Neural progenitor cell (in vitro differentiated cells): ENCODE measurements around the gene TNS3. TPM values are rescaled to one million over a fixed set of nuclear protein-coding genes. Genes with fewer than 3 reads are reported as not detected.

Experiments used
- DNase-seq: peaks from one replicate; pipeline ENCODE4 v3.0.0-alpha.2; 2016; ENCODE audit warnings: low spot score
- H2AFZ ChIP-seq: fragments of 200-600 bp; sonication (generic); replicated peaks from 2 replicates; pipeline ENCODE4 v1.6.1; 2016; ENCODE audit warnings: antibody characterized with exemption
- H3F3A ChIP-seq: fragments of 200-600 bp; sonication (generic); 2 replicates; pipeline ENCODE4 v1.6.1; 2016; ENCODE audit warnings: antibody characterized with exemption, low read depth
- H3K27ac ChIP-seq: fragments of 200-600 bp; sonication (generic); 2 replicates; pipeline ENCODE4 v1.5.1; 2016; ENCODE audit warnings: mild to moderate bottlenecking
- H3K27me3 ChIP-seq: fragments of 200-600 bp; sonication (generic); 2 replicates; pipeline ENCODE4 v1.6.1; 2016; ENCODE audit warnings: mild to moderate bottlenecking, moderate library complexity
- H3K36me3 ChIP-seq: fragments of 200-600 bp; sonication (generic); 2 replicates; pipeline ENCODE4 v1.5.1; 2016
- H3K4me1 ChIP-seq: fragments of 200-600 bp; sonication (generic); 2 replicates; pipeline ENCODE4 v1.6.1; 2016; ENCODE audit warnings: mixed run types
- H3K4me2 ChIP-seq: fragments of 200-600 bp; sonication (generic); 2 replicates; pipeline ENCODE4 v1.6.1; 2016
- H3K4me3 ChIP-seq: fragments of 200-600 bp; sonication (generic); 2 replicates; pipeline ENCODE4 v1.5.1; 2016
- H3K79me2 ChIP-seq: fragments of 200-600 bp; sonication (generic); 2 replicates; pipeline ENCODE4 v1.6.1; 2016; ENCODE audit warnings: low read depth
- H3K9ac ChIP-seq: fragments of 200-600 bp; sonication (generic); 2 replicates; pipeline ENCODE4 v1.6.1; 2016
- H3K9me3 ChIP-seq: fragments of 200-600 bp; sonication (generic); 2 replicates; pipeline ENCODE4 v1.5.1; 2016; ENCODE audit warnings: low read depth
- H4K20me1 ChIP-seq: fragments of 200-600 bp; sonication (generic); 2 replicates; pipeline ENCODE4 v1.6.1; 2016; ENCODE audit warnings: low read depth
- H3K27ac Mint-ChIP-seq: 3 replicates; pipeline ENCODE4 v1.8.0; 2021; ENCODE audit warnings: mixed read lengths
- H3K27me3 Mint-ChIP-seq: 2 replicates; pipeline ENCODE4 v1.8.0; 2022; ENCODE audit warnings: low read depth, mild to moderate bottlenecking, inconsistent platforms, moderate library complexity, mixed read lengths; ENCODE audit not compliant: insufficient read depth
- H3K36me3 Mint-ChIP-seq: 3 replicates; pipeline ENCODE4 v1.8.0; 2021; ENCODE audit warnings: mixed read lengths
- H3K4me1 Mint-ChIP-seq: 3 replicates; pipeline ENCODE4 v1.8.0; 2021; ENCODE audit warnings: mixed read lengths
- H3K4me3 Mint-ChIP-seq: 3 replicates; pipeline ENCODE4 v1.8.0; 2021; ENCODE audit warnings: mild to moderate bottlenecking, moderate library complexity, mixed read lengths
- H3K9me3 Mint-ChIP-seq: 3 replicates; pipeline ENCODE4 v1.8.0; 2020; ENCODE audit warnings: mixed read lengths
- CTCF ChIP-seq: fragments of 200-600 bp; sonication (generic); IDR thresholded peaks from 2 replicates; pipeline ENCODE4 v1.5.1; 2017; ENCODE audit warnings: antibody characterized with exemption, mild to moderate bottlenecking
- EZH2 ChIP-seq: fragments of 200-600 bp; sonication (generic); IDR thresholded peaks from 2 replicates; pipeline ENCODE4 v1.6.1; 2017; ENCODE audit warnings: antibody characterized with exemption, mild to moderate bottlenecking, moderate library complexity
- EZH2phosphoT487 ChIP-seq: fragments of 200-600 bp; sonication (generic); IDR thresholded peaks from 2 replicates; pipeline ENCODE4 v1.6.1; 2017; ENCODE audit warnings: antibody characterized with exemption
- total RNA-seq: library from RNA; depleted of rRNA; stranded (reverse); fragments of >200 nt; gene quantifications from 2 replicates; pipeline ENCODE4 v1.2.3, GENCODE V29; 2015; ENCODE audit warnings: low replicate concordance

Gene TNS3
- total RNA-seq, 1 donor from 2014 or later: 15.0 TPM

DNA sequence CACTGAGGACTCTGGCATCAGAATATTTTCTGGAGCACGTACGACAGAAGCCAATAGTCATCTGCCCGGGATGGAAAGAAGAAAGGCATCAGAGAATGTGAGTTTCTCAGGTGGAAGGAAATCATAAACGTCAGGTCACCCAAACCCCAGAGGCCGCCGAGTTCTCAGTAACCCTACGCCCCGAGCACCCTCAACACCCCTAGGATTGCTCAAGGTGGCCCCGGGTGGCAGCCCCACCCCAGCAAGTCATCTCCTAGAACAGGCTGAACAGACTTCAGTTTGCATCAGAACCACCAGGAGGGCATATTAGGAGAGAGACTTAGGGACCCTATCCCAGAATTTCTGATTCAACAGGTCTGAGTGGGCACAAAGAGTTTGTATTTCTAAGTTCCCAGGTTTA is 117.6 kb downstream of the TNS3 start:
- H3K4me2 ChIP-seq: no peak overlapping the region
- DNase-seq: no peak
- Mint-ChIP-seq H3K27ac (no peak overlapping the region), H3K27me3 (peaks cover 4% of the 10 kb centered on the region), H3K4me3 (no peak overlapping the region), H3K9me3 (peaks cover 6% of the 10 kb centered on the region), H3K36me3 (peaks cover 2% of the 10 kb centered on the region), H3K4me1 (peaks cover 23% of the 10 kb centered on the region)
- H3K9ac ChIP-seq: no peak overlapping the region
- H4K20me1 ChIP-seq: peaks cover 10% of the 10 kb centered on the region
- H3K27me3 ChIP-seq: no peaks in the 10 kb centered on the region
- TF ChIP-seq EZH2: no peak
- TF ChIP-seq EZH2phosphoT487: no peak
- no peak for TF ChIP-seq CTCF
- peaks cover 6% of the 10 kb centered on the region for H3F3A ChIP-seq
- H3K4me1 ChIP-seq: peaks cover 26% of the 10 kb centered on the region
- H3K79me2 ChIP-seq: no peaks in the 10 kb centered on the region
- H3K9me3 ChIP-seq: no peaks in the 10 kb centered on the region
- H3K27ac ChIP-seq: no peak overlapping the region
- H3K36me3 ChIP-seq: no peaks in the 10 kb centered on the region
- H2AFZ ChIP-seq: no peak overlapping the region
- no peak overlapping the region for H3K4me3 ChIP-seq

- Histone ChIP-seq H4K20me1 (peaks cover 10% of the 10 kb centered on the region), H3K4me3 (no peak overlapping the region), H3K4me2 (no peak overlapping the region), H2AFZ (no peak overlapping the region), H3K79me2 (no peaks in the 10 kb centered on the region), H3K36me3 (no peaks in the 10 kb centered on the region), H3K27me3 (no peaks in the 10 kb centered on the region), H3K4me1 (peaks cover 26% of the 10 kb centered on the region), H3K27ac (no peak overlapping the region), H3F3A (peaks cover 5% of the 10 kb centered on the region), H3K9me3 (no peaks in the 10 kb centered on the region), H3K9ac (no peak overlapping the region)
- no peak for DNase-seq
- peaks cover 2% of the 10 kb centered on the region for H3K27me3 Mint-ChIP-seq
- H3K4me1 Mint-ChIP-seq: peaks cover 22% of the 10 kb centered on the region
- H3K27ac Mint-ChIP-seq: no peak overlapping the region
- TF ChIP-seq EZH2phosphoT487 (no peak), EZH2 (no peak), CTCF (no peak)
- H3K9me3 Mint-ChIP-seq: no peaks in the 10 kb centered on the region
- no peak overlapping the region for H3K4me3 Mint-ChIP-seq
- peaks cover 2% of the 10 kb centered on the region for H3K36me3 Mint-ChIP-seq
These were observed 120.2 kb downstream of the TNS3 start for GRCh38 chr7:47461746-47462145.

- H3K36me3 Mint-ChIP-seq: no peaks in the 10 kb centered on the region
- H3K4me3 ChIP-seq: no peak overlapping the region
- no peak for DNase-seq
- H3K27me3 Mint-ChIP-seq: peaks cover 2% of the 10 kb centered on the region
- H3K9ac ChIP-seq: no peak overlapping the region
- peaks cover 26% of the 10 kb centered on the region for H3K4me1 ChIP-seq
- no peak overlapping the region for H3K27ac ChIP-seq
- H3K27ac Mint-ChIP-seq: no peak overlapping the region
- peaks cover 10% of the 10 kb centered on the region for H4K20me1 ChIP-seq
- TF ChIP-seq EZH2phosphoT487 (no peak), CTCF (no peak)
- no peaks in the 10 kb centered on the region for H3K9me3 ChIP-seq
- H3F3A ChIP-seq: peaks cover 5% of the 10 kb centered on the region
- peaks cover 18% of the 10 kb centered on the region for H3K4me1 Mint-ChIP-seq
- no peaks in the 10 kb centered on the region for H3K9me3 Mint-ChIP-seq
- no peak overlapping the region for H3K4me3 Mint-ChIP-seq
- H2AFZ ChIP-seq: no peak overlapping the region
- no peaks in the 10 kb centered on the region for H3K27me3 ChIP-seq
- H3K4me2 ChIP-seq: no peak overlapping the region
- H3K79me2 ChIP-seq: no peaks in the 10 kb centered on the region
- H3K36me3 ChIP-seq: no peaks in the 10 kb centered on the region
These were observed 120.8 kb downstream of the TNS3 start for GRCh38 chr7:47461161-47461560.
